ENCODE measurements around the gene SMAD3. TPM values are rescaled to one million over a fixed set of nuclear protein-coding genes. Genes with fewer than 3 reads are reported as not detected.
A peak's percentile ranks its signal among the peaks of the same experiment; 100 is the strongest.

Gene SMAD3
- total RNA-seq, 1 donor from 2014 or later = 53.5 TPM

DNA sequence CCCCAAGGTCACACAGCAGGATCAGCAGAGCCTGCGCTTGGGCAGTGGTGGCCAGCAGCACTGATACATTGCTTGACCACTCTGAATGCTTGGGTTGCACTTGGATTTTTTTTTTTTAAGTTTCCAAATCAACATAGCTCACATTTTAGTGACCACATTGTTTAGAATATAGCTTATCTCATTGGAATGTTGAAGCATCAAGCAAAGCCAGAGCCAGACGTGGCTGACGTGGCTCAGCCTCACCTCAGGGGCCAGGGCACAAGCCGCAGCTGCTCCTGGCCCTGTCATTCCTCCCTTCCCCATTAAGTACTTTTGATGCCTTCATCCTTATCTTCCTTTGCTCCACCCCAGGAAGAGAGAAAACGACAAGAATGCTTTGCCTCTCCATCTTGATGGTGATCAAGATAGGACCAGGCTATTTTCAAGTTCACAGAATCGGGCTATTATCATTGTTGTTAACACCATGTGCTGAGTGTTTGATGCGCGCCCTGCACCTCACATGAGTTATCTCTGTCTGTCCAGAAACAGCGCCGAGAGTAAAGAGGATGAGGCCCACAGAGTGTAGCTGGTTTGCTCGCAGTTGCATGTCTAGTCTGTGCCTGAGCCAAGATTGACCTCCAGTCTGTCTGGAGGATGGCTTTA lies 113.3 kb downstream of the SMAD3 start:
- no peak for DNase-seq (ENCODE audit: extremely low spot score in 2 of 2)
- Histone ChIP-seq H3K4me3 (no peak overlapping the region), H3K9me3 (no peaks in the 10 kb centered on the region), H3K36me3 (peaks cover 0 to 7% of the 10 kb centered on the region in 2 donors), H3K4me1 (peaks cover 63% of the 10 kb centered on the region), H3K27ac (peak overlapping the region; percentile 23), H3K27me3 (no peaks in the 10 kb centered on the region)
- TF ChIP-seq POLR2AphosphoS5 (IDR thresholded peaks at IDR 0.05; ENCODE audit: insufficient read depth in 1 of 2, low read depth in 1 of 2) = peak in 1 of 2 donors; percentile 16
- no peak for TF ChIP-seq POLR2A (IDR thresholded peaks at IDR 0.05)
- intact Hi-C loops (cut with DNase I) = no loop called here

DNA sequence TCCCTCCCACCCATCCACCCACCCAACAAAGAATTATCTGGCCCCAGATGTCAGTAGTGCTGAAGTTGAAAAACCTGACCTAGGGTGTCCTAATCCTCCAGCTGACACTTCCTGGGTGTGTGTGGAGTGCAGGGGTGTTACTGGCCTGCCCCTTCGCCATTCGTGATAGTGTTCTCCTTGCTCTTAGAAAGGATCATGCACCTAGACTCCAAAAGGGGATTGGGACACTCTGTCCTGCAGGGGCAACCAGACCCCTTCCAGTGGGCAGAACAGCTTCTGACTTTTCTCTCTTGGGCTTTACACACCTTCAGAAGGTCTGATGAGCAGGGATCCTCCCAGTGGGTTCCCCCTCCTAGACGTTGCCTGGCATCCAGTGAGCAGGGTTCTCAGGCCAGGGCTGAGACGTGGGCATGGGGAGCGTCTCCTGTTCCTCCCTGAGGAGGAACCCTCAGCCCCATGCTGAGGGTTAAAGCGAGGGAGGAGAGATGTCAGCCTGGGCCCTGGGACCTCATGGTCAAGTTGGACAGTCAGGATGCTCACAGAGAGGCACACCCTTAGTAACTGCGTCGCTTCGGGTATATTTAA lies 114.1 kb downstream of the SMAD3 start:
- no peak for DNase-seq (ENCODE audit: extremely low spot score in 2 of 2)
- intact Hi-C loops (cut with DNase I) = no loop called here
- Histone ChIP-seq H3K27me3 (no peaks in the 10 kb centered on the region), H3K4me1 (peaks cover 63% of the 10 kb centered on the region), H3K36me3 (peaks cover 0 to 7% of the 10 kb centered on the region in 2 donors), H3K27ac (no peak overlapping the region), H3K9me3 (no peaks in the 10 kb centered on the region), H3K4me3 (no peak overlapping the region)
- TF ChIP-seq POLR2A (IDR thresholded peaks at IDR 0.05) (no peak), CTCF (IDR thresholded peaks at IDR 0.05) (no peak), POLR2AphosphoS5 (IDR thresholded peaks at IDR 0.05; ENCODE audit: insufficient read depth in 1 of 2, low read depth in 1 of 2) (no peak)

DNA sequence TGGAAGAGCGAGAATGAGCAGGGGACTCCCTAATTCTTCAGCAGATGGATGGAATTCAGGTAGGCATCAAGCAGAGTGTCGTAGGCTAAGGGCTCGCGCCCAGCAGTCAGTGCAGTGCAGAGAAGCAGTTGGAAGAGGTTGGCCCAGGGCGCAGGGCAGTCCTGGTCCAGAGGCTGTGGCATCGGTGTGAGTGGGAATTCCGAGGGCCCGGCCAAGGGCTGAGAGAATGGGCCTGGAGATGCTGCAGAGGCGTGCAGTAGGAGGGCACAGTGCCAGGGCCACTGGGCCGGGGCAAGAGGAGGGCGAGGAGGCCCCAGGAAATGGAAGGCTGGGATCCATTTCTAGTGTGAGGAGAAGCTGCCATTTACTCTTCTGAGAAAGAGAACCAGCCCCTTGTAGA lies 114.6 kb downstream of the SMAD3 start:
- Histone ChIP-seq H3K27me3 (no peaks in the 10 kb centered on the region), H3K4me1 (peaks cover 63% of the 10 kb centered on the region), H3K9me3 (no peaks in the 10 kb centered on the region), H3K4me3 (no peak overlapping the region), H3K36me3 (peaks cover 0 to 12% of the 10 kb centered on the region in 2 donors), H3K27ac (no peak overlapping the region)
- TF ChIP-seq POLR2A (IDR thresholded peaks at IDR 0.05) (no peak), CTCF (IDR thresholded peaks at IDR 0.05) (no peak), POLR2AphosphoS5 (IDR thresholded peaks at IDR 0.05; ENCODE audit: insufficient read depth in 1 of 2, low read depth in 1 of 2) (no peak)
- no peak for DNase-seq (ENCODE audit: extremely low spot score in 2 of 2)
- intact Hi-C loops (cut with DNase I) = loop anchor here (10.0 kb wide), 1 partner anchor 55 kb away; no protein-coding TSS in a partner anchor

GRCh38 chr15:67180514-67181191 lies 115.3 kb downstream of the SMAD3 start:
- no peaks in the 10 kb centered on the region for H3K27me3 ChIP-seq
- H3K9me3 ChIP-seq = no peaks in the 10 kb centered on the region
- H3K27ac ChIP-seq = no peak overlapping the region
- peaks cover 63% of the 10 kb centered on the region for H3K4me1 ChIP-seq
- peak in 1 of 2 donors; percentile 46 for DNase-seq (ENCODE audit: extremely low spot score in 2 of 2)
- TF ChIP-seq CTCF (IDR thresholded peaks at IDR 0.05) (no peak), POLR2A (IDR thresholded peaks at IDR 0.05) (no peak), POLR2AphosphoS5 (IDR thresholded peaks at IDR 0.05; ENCODE audit: insufficient read depth in 1 of 2, low read depth in 1 of 2) (no peak)
- intact Hi-C loops (cut with DNase I) = loop anchor here (10.0 kb wide), 1 partner anchor 56 kb away; no protein-coding TSS in a partner anchor
- H3K4me3 ChIP-seq = no peak overlapping the region
- H3K36me3 ChIP-seq = peaks cover 0 to 14% of the 10 kb centered on the region in 2 donors

DNA sequence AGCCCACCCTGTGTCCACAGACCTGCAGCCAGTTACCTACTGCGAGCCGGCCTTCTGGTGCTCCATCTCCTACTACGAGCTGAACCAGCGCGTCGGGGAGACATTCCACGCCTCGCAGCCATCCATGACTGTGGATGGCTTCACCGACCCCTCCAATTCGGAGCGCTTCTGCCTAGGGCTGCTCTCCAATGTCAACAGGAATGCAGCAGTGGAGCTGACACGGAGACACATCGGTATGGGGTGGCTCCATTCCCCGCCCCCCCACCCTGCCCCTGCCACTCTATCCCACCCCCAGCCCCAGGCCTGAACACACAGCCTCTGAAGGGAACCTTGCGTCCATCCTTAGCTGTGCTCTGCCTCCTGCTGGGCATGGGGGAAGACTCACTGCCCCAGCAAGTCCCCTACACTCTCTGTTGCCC lies 115.8 kb downstream of the SMAD3 start:
- Histone ChIP-seq H3K27ac (no peak overlapping the region), H3K4me1 (peaks cover 63% of the 10 kb centered on the region), H3K27me3 (no peaks in the 10 kb centered on the region), H3K4me3 (no peak overlapping the region), H3K36me3 (peaks cover 0 to 14% of the 10 kb centered on the region in 2 donors), H3K9me3 (no peaks in the 10 kb centered on the region)
- TF ChIP-seq POLR2AphosphoS5 (IDR thresholded peaks at IDR 0.05; ENCODE audit: insufficient read depth in 1 of 2, low read depth in 1 of 2) = no peak
- TF ChIP-seq CTCF (IDR thresholded peaks at IDR 0.05) = no peak
- no peak for TF ChIP-seq POLR2A (IDR thresholded peaks at IDR 0.05)
- intact Hi-C loops (cut with DNase I) = loop anchor here (10.0 kb wide), 1 partner anchor 56 kb away; no protein-coding TSS in a partner anchor
- DNase-seq (ENCODE audit: extremely low spot score in 2 of 2) = no peak
